ENCODE measurements around the gene SPDYE1.
A peak's percentile ranks its signal among the peaks of the same experiment; 100 is the strongest.
"Not testable (repeated sequence)": the region's sequence is repeated elsewhere in the genome, so short reads cannot be mapped to it uniquely, and the experiment has no call there.

GRCh38 chr7:44018857-44019807, 21.4 kb downstream of the SPDYE1 start:
- not testable (repeated sequence) for TF ChIP-seq EZH2 (IDR thresholded peaks at IDR 0.05; ENCODE audit: borderline replicate concordance, low read length)
- TF ChIP-seq CTCF (IDR thresholded peaks at IDR 0.05; ENCODE audit: low read length) = peak; percentile 76

All from OCI-LY1 (cell line).